Activated CD8-positive, alpha-beta T cell treated with anti-CD3 and anti-CD28 coated beads for 36 hours (primary cell): ENCODE measurements around the gene FBXO4. TPM values are rescaled to one million over a fixed set of nuclear protein-coding genes. Genes with fewer than 3 reads are reported as not detected.

Experiments used
- ATAC-seq: fragments of 200-7000 bp; cut with Tn5 transposase; one replicate; pipeline ENCODE4 v1.10.0; 2021; ENCODE audit warnings: mild to moderate bottlenecking, moderate library complexity
- CTCF ChIA-PET: fragments of 350-600 bp; sonication (Branson Sonifier 250); formaldehyde crosslinking; loops from one replicate; lab custom pipeline; 2021; ENCODE audit warnings: antibody characterized with exemption; lab: Charles Lee
- POLR2A ChIA-PET: fragments of 350-600 bp; sonication (Branson Sonifier 250); formaldehyde crosslinking; loops from one replicate; lab custom pipeline; 2021; ENCODE audit warnings: antibody characterized with exemption; lab: Charles Lee
- DNase-seq: peaks from one replicate; pipeline ENCODE4 v3.0.0-alpha.2; 2020
- H3K27ac Mint-ChIP-seq: one replicate; pipeline ENCODE4 v1.8.0; 2021; ENCODE audit warnings: mild to moderate bottlenecking, mixed read lengths
- H3K27me3 Mint-ChIP-seq: one replicate; pipeline ENCODE4 v1.8.0; 2021; ENCODE audit warnings: mixed read lengths
- H3K36me3 Mint-ChIP-seq: one replicate; pipeline ENCODE4 v1.8.0; 2021; ENCODE audit warnings: low read depth, mixed read lengths
- H3K4me1 Mint-ChIP-seq: one replicate; pipeline ENCODE4 v1.8.0; 2021; ENCODE audit warnings: low read depth, mixed read lengths
- H3K4me3 Mint-ChIP-seq: one replicate; pipeline ENCODE4 v1.8.0; 2021; ENCODE audit warnings: mild to moderate bottlenecking, moderate library complexity, mixed read lengths
- H3K9me3 Mint-ChIP-seq: one replicate; pipeline ENCODE4 v1.8.0; 2021; ENCODE audit warnings: mixed read lengths
- CTCF ChIP-seq: fragments of 200-600 bp; IDR thresholded peaks from one replicate; pipeline ENCODE4 v1.8.0; 2022; ENCODE audit warnings: antibody characterized with exemption, mild to moderate bottlenecking
- intact Hi-C: fragments of 100-400 bp; cut with micrococcal nuclease; formaldehyde crosslinking; loops from one replicate; pipeline ENCODE4 v1.10.0; 2022
- total RNA-seq, 2 experiments: library from RNA; stranded (reverse); gene quantifications; one replicate each; pipeline ENCODE4 v1.2.3, GENCODE V29; 2021

FBXO4 gene
- total RNA-seq, 2 experiments from 2014 or later, result 18.5 to 21.0 TPM

- ChIA-PET POLR2A (no interaction called here), CTCF (no interaction called here)
- H3K4me1 Mint-ChIP-seq, result no peaks in the 10 kb centered on the region
Measured at GRCh38 chr5:41951224-41951623, 26.1 kb downstream of the FBXO4 start.

GRCh38 chr5:41954286-41954685 lies 29.2 kb downstream of the FBXO4 start:
- H3K27me3 Mint-ChIP-seq, result peaks cover 1% of the 10 kb centered on the region
- no peaks in the 10 kb centered on the region for H3K4me1 Mint-ChIP-seq
- no peak for TF ChIP-seq CTCF
- POLR2A ChIA-PET, result no interaction called here
- CTCF ChIA-PET, result interaction anchor here (0.8 kb wide), 1 partner anchor 191 kb away, joined by 3 read pairs; no protein-coding TSS in a partner anchor
- no peak for DNase-seq
- intact Hi-C loops, result no loop called here
- H3K9me3 Mint-ChIP-seq, result peaks cover 7% of the 10 kb centered on the region
- H3K4me3 Mint-ChIP-seq, result no peak overlapping the region
- H3K36me3 Mint-ChIP-seq, result no peaks in the 10 kb centered on the region
- ATAC-seq, result no peak
- H3K27ac Mint-ChIP-seq, result no peak overlapping the region

More at GRCh38 chr5:41951224-41951623, 26.1 kb downstream of the FBXO4 start:
- Mint-ChIP-seq H3K9me3 (peaks cover 1% of the 10 kb centered on the region), H3K4me3 (no peak overlapping the region), H3K36me3 (no peaks in the 10 kb centered on the region), H3K27me3 (peaks cover 1% of the 10 kb centered on the region), H3K27ac (no peak overlapping the region)
- DNase-seq, result no peak
- no peak for ATAC-seq
- TF ChIP-seq CTCF, result no peak
- intact Hi-C loops, result no loop called here

DNA sequence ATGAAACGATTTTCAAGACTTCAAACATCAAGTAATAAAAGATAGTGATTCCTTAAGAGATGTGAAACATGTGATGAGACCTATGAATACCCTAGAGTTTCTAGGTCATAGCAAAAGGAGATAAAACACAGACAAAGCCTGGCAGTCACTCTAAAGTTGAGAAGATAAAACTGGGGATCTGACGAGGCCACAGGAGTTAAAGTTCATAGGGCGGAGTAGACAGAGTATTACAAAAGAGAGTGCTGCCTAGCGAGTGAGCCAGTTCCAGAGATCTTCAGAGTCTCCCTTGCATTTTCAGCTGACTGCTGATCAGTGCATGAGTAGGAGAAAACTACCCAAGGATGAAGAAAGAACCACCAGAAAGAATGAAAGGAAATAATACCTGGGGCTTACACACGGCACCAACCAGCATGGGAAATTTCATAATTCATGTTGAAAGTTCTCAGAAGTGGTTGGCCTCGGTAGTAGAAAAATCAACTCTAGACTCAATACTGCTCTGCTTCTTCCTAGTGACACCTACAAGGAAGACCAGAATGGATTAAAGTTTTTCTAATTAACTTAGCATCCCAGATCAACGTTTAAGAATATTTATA lies 30.4 kb downstream of the FBXO4 start:
- H3K27me3 Mint-ChIP-seq, result peaks cover 3% of the 10 kb centered on the region
- intact Hi-C loops, result no loop called here
- peaks cover 4% of the 10 kb centered on the region for H3K36me3 Mint-ChIP-seq
- no peak for TF ChIP-seq CTCF
- POLR2A ChIA-PET, result no interaction called here
- H3K27ac Mint-ChIP-seq, result no peak overlapping the region
- ATAC-seq, result no peak
- H3K9me3 Mint-ChIP-seq, result peaks cover 10% of the 10 kb centered on the region
- no peaks in the 10 kb centered on the region for H3K4me1 Mint-ChIP-seq
- H3K4me3 Mint-ChIP-seq, result no peak overlapping the region
- CTCF ChIA-PET, result no interaction called here
- no peak for DNase-seq

- TF ChIP-seq CTCF, result no peak
- no peak for DNase-seq
- H3K36me3 Mint-ChIP-seq, result peaks cover 4% of the 10 kb centered on the region
- H3K4me3 Mint-ChIP-seq, result no peak overlapping the region
- no peak overlapping the region for H3K27ac Mint-ChIP-seq
- peaks cover 3% of the 10 kb centered on the region for H3K27me3 Mint-ChIP-seq
- H3K4me1 Mint-ChIP-seq, result no peaks in the 10 kb centered on the region
- peaks cover 22% of the 10 kb centered on the region for H3K9me3 Mint-ChIP-seq
- POLR2A ChIA-PET, result no interaction called here
- intact Hi-C loops, result no loop called here
- CTCF ChIA-PET, result no interaction called here
- no peak for ATAC-seq
Measured at GRCh38 chr5:41956943-41957342, 31.9 kb downstream of the FBXO4 start.

- CTCF ChIA-PET, result no interaction called here
- Mint-ChIP-seq H3K4me1 (no peaks in the 10 kb centered on the region), H3K36me3 (peaks cover 4% of the 10 kb centered on the region), H3K27me3 (peaks cover 3% of the 10 kb centered on the region), H3K9me3 (peaks cover 27% of the 10 kb centered on the region), H3K27ac (no peak overlapping the region), H3K4me3 (no peak overlapping the region)
- intact Hi-C loops, result no loop called here
- DNase-seq (no peak), ATAC-seq (no peak)
- POLR2A ChIA-PET, result no interaction called here
- no peak for TF ChIP-seq CTCF
Measured at GRCh38 chr5:41960481-41960880, 35.4 kb downstream of the FBXO4 start.
